ENCODE measurements around the gene SLC7A14. TPM values are rescaled to one million over a fixed set of nuclear protein-coding genes. Genes with fewer than 3 reads are reported as not detected.

SLC7A14 gene
- total RNA-seq, 3 donors from 2014 or later = 0.15 TPM; not detected in 2

DNA sequence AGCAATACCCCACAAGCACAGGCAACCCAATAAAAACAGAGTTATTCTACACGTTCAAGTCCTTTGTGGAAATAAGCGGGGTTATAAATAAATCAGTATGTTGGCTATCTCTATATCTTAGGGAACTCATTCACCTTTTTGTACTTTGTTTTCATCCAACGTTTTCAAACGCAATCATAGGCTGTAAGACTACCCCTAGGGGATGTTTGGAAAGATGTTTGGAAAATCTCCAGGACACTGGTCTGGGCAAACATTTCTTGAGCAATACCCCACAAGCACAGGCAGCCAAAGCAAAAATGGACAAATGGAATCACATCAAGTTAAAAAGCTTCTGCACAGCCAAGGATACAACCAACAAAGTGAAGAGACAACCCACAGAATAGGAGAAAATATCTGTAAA, 97.1 kb downstream of the SLC7A14 start:
- Histone ChIP-seq H3K27ac (peak overlapping the region in 1 of 2 donors; percentile 46), H3K4me1 (no peaks in the 10 kb centered on the region), H3K36me3 (no peaks in the 10 kb centered on the region), H3K9me3 (no peaks in the 10 kb centered on the region), H3K4me3 (no peak overlapping the region), H3K27me3 (no peaks in the 10 kb centered on the region)
- peak in 1 of 2 donors; percentile 51 for DNase-seq (ENCODE audit: low spot score in 2 of 2)
- intact Hi-C loops (cut with DNase I; ENCODE audit: low total_unique reads) = no loop called here
- TF ChIP-seq POLR2A (IDR thresholded peaks at IDR 0.05) = no peak
- TF ChIP-seq, protein P1, sequence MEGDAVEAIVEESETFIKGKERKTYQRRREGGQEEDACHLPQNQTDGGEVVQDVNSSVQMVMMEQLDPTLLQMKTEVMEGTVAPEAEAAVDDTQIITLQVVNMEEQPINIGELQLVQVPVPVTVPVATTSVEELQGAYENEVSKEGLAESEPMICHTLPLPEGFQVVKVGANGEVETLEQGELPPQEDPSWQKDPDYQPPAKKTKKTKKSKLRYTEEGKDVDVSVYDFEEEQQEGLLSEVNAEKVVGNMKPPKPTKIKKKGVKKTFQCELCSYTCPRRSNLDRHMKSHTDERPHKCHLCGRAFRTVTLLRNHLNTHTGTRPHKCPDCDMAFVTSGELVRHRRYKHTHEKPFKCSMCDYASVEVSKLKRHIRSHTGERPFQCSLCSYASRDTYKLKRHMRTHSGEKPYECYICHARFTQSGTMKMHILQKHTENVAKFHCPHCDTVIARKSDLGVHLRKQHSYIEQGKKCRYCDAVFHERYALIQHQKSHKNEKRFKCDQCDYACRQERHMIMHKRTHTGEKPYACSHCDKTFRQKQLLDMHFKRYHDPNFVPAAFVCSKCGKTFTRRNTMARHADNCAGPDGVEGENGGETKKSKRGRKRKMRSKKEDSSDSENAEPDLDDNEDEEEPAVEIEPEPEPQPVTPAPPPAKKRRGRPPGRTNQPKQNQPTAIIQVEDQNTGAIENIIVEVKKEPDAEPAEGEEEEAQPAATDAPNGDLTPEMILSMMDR (IDR thresholded peaks at IDR 0.05) = peak; percentile 16 to 24 (median 19)

DNA sequence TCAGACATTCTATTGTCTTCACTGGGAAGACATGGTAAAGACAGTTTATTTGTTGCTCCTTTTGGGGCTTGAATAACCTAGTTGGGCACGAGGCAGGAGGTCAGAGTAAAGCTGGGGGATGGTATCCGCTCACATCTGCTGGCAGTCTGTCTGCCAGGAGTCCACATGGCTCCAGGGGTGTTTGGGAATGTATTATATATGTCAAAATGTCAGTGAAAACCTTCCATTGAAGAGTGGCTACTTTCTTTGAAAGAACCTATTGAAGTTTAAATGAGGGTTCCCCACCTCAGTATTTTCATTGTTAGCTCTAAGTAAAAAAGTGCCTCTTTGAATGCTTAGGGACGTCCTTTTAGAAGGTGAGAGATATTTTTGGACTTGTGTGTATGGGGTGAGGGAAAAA, 98.8 kb downstream of the SLC7A14 start:
- TF ChIP-seq POLR2A (IDR thresholded peaks at IDR 0.05) (no peak), POLR2AphosphoS5 (IDR thresholded peaks at IDR 0.05) (no peak)
- TF ChIP-seq, protein P1 (IDR thresholded peaks at IDR 0.05) = no peak
- Histone ChIP-seq H3K4me3 (no peak overlapping the region), H3K4me1 (no peaks in the 10 kb centered on the region), H3K36me3 (no peaks in the 10 kb centered on the region), H3K27ac (peak overlapping the region in 1 of 2 donors; percentile 38), H3K27me3 (no peaks in the 10 kb centered on the region), H3K9me3 (no peaks in the 10 kb centered on the region)
- no peak for DNase-seq (ENCODE audit: low spot score in 2 of 2)
- intact Hi-C loops (cut with DNase I; ENCODE audit: low total_unique reads) = no loop called here

DNA sequence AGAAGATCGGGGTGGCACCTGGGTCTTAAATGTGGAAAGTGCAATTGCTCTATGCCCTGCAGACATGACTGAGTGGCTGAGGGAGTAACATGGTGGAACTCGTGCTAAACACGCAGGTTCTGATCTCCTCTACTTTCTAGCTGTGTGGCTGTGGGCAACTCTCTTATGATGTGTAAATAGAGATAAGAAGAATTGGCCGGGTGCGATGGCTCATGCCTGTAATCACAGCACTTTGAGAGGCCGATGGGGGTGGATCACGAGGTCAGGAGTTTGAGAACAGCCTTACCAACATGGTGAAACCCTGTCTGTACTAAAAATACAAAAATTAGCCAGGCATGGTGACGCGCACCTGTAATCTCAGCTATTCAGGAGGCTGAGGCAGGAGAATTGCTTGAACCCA, 99.5 kb downstream of the SLC7A14 start:
- DNase-seq (ENCODE audit: low spot score in 2 of 2) = no peak
- Histone ChIP-seq H3K4me3 (no peak overlapping the region), H3K27ac (no peak overlapping the region), H3K4me1 (no peaks in the 10 kb centered on the region), H3K9me3 (no peaks in the 10 kb centered on the region), H3K36me3 (no peaks in the 10 kb centered on the region), H3K27me3 (no peaks in the 10 kb centered on the region)
- TF ChIP-seq, protein P1 (IDR thresholded peaks at IDR 0.05) = no peak
- TF ChIP-seq POLR2AphosphoS5 (IDR thresholded peaks at IDR 0.05) (no peak), POLR2A (IDR thresholded peaks at IDR 0.05) (no peak)
- intact Hi-C loops (cut with DNase I; ENCODE audit: low total_unique reads) = no loop called here

DNA sequence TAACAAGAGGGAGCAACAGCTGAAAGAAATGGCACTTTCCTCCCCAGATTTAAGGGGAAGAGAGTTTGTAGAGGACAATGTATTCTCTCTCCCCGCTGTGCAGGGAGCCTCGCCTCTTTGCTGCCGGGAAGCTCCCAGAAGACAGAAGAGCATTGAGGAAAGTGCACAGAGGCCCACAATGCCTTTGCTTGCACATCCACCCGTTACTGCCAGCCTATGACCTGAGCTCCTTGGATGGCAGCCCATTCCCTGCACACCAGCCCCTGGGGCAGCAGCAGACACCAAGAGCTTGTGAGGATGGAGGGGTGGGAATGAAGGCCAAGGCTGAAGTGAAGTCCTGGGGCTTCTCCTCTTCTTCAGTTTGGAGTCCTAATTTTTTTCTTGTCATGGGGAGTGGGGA, 100.2 kb downstream of the SLC7A14 start:
- no peak overlapping the region for H3K4me3 ChIP-seq
- DNase-seq (ENCODE audit: low spot score in 2 of 2) = no peak
- H3K27me3 ChIP-seq = no peaks in the 10 kb centered on the region
- intact Hi-C loops (cut with DNase I; ENCODE audit: low total_unique reads) = no loop called here
- no peaks in the 10 kb centered on the region for H3K36me3 ChIP-seq
- TF ChIP-seq POLR2AphosphoS5 (IDR thresholded peaks at IDR 0.05) (no peak), POLR2A (IDR thresholded peaks at IDR 0.05) (no peak)
- TF ChIP-seq, protein P1 (IDR thresholded peaks at IDR 0.05) = no peak
- no peaks in the 10 kb centered on the region for H3K9me3 ChIP-seq
- H3K27ac ChIP-seq = peak overlapping the region; percentile 7 to 38
- no peaks in the 10 kb centered on the region for H3K4me1 ChIP-seq

DNA sequence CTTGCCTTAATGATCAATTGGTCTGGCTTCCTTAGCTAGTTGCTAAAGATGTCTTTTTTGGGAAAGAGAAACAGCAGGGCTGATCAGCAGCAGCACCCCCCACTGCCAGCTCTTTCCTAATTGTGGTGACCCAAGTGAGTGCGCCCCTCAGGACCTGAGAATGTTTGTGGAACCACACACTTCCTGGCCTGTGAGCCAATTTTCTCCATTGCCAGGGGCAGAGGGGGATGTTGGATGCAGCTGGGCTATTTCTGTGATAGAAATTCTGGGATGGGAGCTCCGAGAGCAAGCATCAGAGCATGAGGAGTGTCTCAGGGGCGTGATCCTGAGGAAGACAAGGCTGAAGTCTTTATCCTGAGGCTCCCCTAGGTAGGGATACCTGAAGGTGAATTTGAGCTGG, 100.6 kb downstream of the SLC7A14 start:
- Histone ChIP-seq H3K9me3 (no peaks in the 10 kb centered on the region), H3K27me3 (no peaks in the 10 kb centered on the region), H3K4me3 (no peak overlapping the region), H3K4me1 (no peaks in the 10 kb centered on the region), H3K36me3 (no peaks in the 10 kb centered on the region), H3K27ac (peak overlapping the region; percentile 20 to 38)
- no peak for DNase-seq (ENCODE audit: low spot score in 2 of 2)
- TF ChIP-seq POLR2AphosphoS5 (IDR thresholded peaks at IDR 0.05) = no peak
- intact Hi-C loops (cut with DNase I; ENCODE audit: low total_unique reads) = no loop called here

DNA sequence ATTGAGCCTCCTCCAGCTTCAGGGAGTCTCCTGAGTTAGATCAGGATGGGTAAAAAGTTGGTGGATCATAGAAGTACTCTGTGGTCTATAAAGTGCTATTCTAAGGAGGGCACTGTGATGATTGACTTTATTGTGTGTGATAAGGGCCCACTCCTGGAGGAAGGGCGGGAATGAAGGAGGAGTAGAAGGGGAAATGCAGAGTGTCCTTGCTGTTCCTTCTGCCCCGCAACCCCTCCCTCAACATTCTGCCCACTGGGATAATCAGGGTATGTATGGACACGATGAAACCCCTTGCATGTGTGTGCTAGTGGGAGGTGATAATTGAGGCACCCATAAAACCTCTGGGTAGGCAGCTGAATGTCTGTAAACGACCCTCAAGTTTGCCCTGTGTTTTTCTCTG, 101.0 kb downstream of the SLC7A14 start:
- TF ChIP-seq POLR2A (IDR thresholded peaks at IDR 0.05) = no peak
- Histone ChIP-seq H3K27ac (peak overlapping the region; percentile 20 to 38), H3K36me3 (no peaks in the 10 kb centered on the region), H3K4me3 (no peak overlapping the region), H3K9me3 (no peaks in the 10 kb centered on the region), H3K4me1 (no peaks in the 10 kb centered on the region), H3K27me3 (no peaks in the 10 kb centered on the region)
- no peak for DNase-seq (ENCODE audit: low spot score in 2 of 2)
- intact Hi-C loops (cut with DNase I; ENCODE audit: low total_unique reads) = no loop called here
